GM12801 (cell line): ENCODE data around the gene LMTK3.

Experiments
- TF ChIP-seq, protein P1 (sequence below): IDR thresholded peaks from one replicate; pipeline ENCODE4 v1.5.1; 2011; ENCODE audit warnings: control low read depth; ENCODE audit not compliant: insufficient read length; ENCODE audit errors: extremely low read depth

The LMTK3 gene

GRCh38 chr19:48474084-48474592 lies 37.5 kb downstream of the LMTK3 start:
- TF ChIP-seq, protein P1, sequence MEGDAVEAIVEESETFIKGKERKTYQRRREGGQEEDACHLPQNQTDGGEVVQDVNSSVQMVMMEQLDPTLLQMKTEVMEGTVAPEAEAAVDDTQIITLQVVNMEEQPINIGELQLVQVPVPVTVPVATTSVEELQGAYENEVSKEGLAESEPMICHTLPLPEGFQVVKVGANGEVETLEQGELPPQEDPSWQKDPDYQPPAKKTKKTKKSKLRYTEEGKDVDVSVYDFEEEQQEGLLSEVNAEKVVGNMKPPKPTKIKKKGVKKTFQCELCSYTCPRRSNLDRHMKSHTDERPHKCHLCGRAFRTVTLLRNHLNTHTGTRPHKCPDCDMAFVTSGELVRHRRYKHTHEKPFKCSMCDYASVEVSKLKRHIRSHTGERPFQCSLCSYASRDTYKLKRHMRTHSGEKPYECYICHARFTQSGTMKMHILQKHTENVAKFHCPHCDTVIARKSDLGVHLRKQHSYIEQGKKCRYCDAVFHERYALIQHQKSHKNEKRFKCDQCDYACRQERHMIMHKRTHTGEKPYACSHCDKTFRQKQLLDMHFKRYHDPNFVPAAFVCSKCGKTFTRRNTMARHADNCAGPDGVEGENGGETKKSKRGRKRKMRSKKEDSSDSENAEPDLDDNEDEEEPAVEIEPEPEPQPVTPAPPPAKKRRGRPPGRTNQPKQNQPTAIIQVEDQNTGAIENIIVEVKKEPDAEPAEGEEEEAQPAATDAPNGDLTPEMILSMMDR = no peak

DNA sequence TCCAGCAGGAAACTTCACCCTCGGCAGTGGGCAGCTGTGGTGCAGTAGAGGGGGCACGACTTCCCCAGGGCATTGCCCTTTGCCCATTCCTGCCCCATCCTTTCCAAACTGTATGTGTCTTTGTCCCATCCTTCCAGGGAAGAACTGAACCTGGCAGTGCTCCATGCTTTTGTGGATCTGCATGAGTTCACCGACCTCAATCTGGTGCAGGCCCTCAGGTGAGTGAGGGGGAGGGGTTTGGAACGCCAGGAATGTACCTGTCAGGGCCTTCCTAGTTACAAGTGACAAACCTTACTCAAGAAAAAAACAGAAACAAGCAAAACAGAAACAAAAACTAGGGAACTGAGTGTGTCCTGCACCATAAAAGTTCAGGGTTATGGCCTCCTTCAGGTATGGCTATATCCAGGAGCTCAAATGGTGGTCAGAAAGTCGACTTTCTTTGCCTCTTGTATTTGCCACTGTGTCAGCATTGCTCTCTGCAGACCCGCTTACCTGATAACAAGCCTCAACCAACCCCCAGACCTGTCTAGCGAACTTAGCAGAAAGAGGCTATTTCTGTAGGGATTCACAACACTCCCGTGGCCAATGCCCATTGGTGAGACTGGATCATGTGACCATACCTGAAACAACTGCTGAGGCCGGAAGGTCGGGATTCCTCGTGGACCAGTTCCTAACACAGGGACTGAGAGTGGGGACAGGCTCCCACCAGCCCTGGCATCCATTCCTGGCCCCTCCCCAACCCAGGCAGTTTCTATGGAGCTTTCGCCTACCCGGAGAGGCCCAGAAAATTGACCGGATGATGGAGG lies 38.3 kb downstream of the LMTK3 start:
- TF ChIP-seq, protein P1 = no peak

GRCh38 chr19:48471836-48472235 lies 39.8 kb downstream of the LMTK3 start:
- TF ChIP-seq, protein P1 = no peak

- TF ChIP-seq, protein P1 = no peak
These were observed 40.8 kb downstream of the LMTK3 start for GRCh38 chr19:48470856-48471255.

- TF ChIP-seq, protein P1 = no peak
These were observed 41.5 kb downstream of the LMTK3 start for GRCh38 chr19:48469934-48470680.

- TF ChIP-seq, protein P1 = no peak
These were observed 42.2 kb downstream of the LMTK3 start, which contains the start of gene CYTH2 for GRCh38 chr19:48469289-48469881. Gene CYTH2 (plus strand): TSS chr19:48469369. CDS start chr19:48469508, 139 bp downstream.

GRCh38 chr19:48468772-48469288 lies 42.8 kb downstream of the LMTK3 start:
- TF ChIP-seq, protein P1 = no peak
